IMR-90 (cell line): Measurements from ENCODE around the gene ST3GAL3. TPM values are rescaled to one million over a fixed set of nuclear protein-coding genes. Genes with fewer than 3 reads are reported as not detected.

Source experiments
- ATAC-seq: fragments of 200-7000 bp; cut with Tn5 transposase; 2 replicates; pipeline ENCODE4 v1.9.1; 2020; ENCODE audit warnings: low read depth, mild to moderate bottlenecking, moderate library complexity
- BruUV-seq: library from RNA; stranded (reverse); fragments of 400-500 nt; replicated peaks from 2 replicates; lab custom pipeline; 2021; lab: Mats Ljungman, UMichigan
- CTCF ChIA-PET: fragments of 300-600 bp; formaldehyde crosslinking; extraction: SDS; loops from one replicate; lab custom pipeline; 2021; ENCODE audit warnings: antibody characterized with exemption; lab: Yijun Ruan, JAX
- POLR2A ChIA-PET: fragments of 300-600 bp; sonication (Branson Sonifier 250); formaldehyde crosslinking; loops from one replicate; lab custom pipeline; 2022; ENCODE audit warnings: antibody characterized with exemption; ENCODE audit not compliant: unreplicated experiment; lab: Charles Lee
- DNase-seq: peaks from one replicate; pipeline ENCODE4 v3.0.0; 2013
- H2AFZ ChIP-seq: replicated peaks from 2 replicates; pipeline ENCODE3; 2013; ENCODE audit warnings: low read length, mild to moderate bottlenecking; ENCODE audit not compliant: poor library complexity
- H2AK5ac ChIP-seq: 2 replicates; pipeline ENCODE4 v1.6.1; 2013; ENCODE audit warnings: low read depth, low read length, inconsistent platforms
- H2AK9ac ChIP-seq: replicated peaks from 2 replicates; pipeline ENCODE3; 2013; ENCODE audit warnings: mild to moderate bottlenecking, low read depth, low read length, moderate library complexity; ENCODE audit not compliant: poor library complexity
- H2BK120ac ChIP-seq: 2 replicates; pipeline ENCODE4 v1.6.1; 2013; ENCODE audit warnings: low read depth, low read length, inconsistent platforms
- H2BK15ac ChIP-seq: 3 replicates; pipeline ENCODE4 v1.6.1; 2013; ENCODE audit warnings: low read depth, low read length, inconsistent platforms
- H2BK20ac ChIP-seq: 2 replicates; pipeline ENCODE4 v1.6.1; 2013; ENCODE audit warnings: low read depth, mild to moderate bottlenecking, inconsistent platforms, low read length, moderate library complexity
- H2BK5ac ChIP-seq: 2 replicates; pipeline ENCODE4 v1.6.1; 2013; ENCODE audit warnings: mild to moderate bottlenecking, low read depth, low read length, inconsistent platforms; ENCODE audit not compliant: poor library complexity, severe bottlenecking
- H3K14ac ChIP-seq: replicated peaks from 2 replicates; pipeline ENCODE4 v1.6.1; 2013; ENCODE audit warnings: low read depth, low read length, inconsistent platforms
- H3K18ac ChIP-seq: 2 replicates; pipeline ENCODE4 v1.6.1; 2013; ENCODE audit warnings: low read depth, low read length, control low read depth
- H3K23ac ChIP-seq: 2 replicates; pipeline ENCODE4 v1.6.1; 2013; ENCODE audit warnings: low read depth, low read length, inconsistent platforms
- H3K27ac ChIP-seq: 2 replicates; pipeline ENCODE4 v1.5.1; 2013; ENCODE audit warnings: mild to moderate bottlenecking, control low read depth, low read length; ENCODE audit not compliant: insufficient read depth
- H3K27me3 ChIP-seq: 2 replicates; pipeline ENCODE4 v1.6.1; 2013; ENCODE audit warnings: low read length; ENCODE audit not compliant: control insufficient read depth, insufficient read depth
- H3K36me3 ChIP-seq: 2 replicates; pipeline ENCODE4 v1.6.1; 2013; ENCODE audit warnings: low read length, mixed read lengths; ENCODE audit not compliant: control insufficient read depth, insufficient read depth
- H3K4ac ChIP-seq: 2 replicates; pipeline ENCODE4 v1.6.1; 2013; ENCODE audit warnings: low read depth, low read length, inconsistent platforms
- H3K4me1 ChIP-seq: 2 replicates; pipeline ENCODE4 v1.6.1; 2013; ENCODE audit warnings: low read length, mixed read lengths; ENCODE audit not compliant: control insufficient read depth, insufficient read depth
- H3K4me2 ChIP-seq: 2 replicates; pipeline ENCODE4 v1.6.1; 2013; ENCODE audit warnings: low read depth, mild to moderate bottlenecking, control low read depth, low read length, moderate library complexity
- H3K4me3 ChIP-seq: 2 replicates; pipeline ENCODE4 v1.5.1; 2013; ENCODE audit warnings: low read depth, mild to moderate bottlenecking, control low read depth, low read length, moderate library complexity; ENCODE audit not compliant: insufficient read depth
- H3K56ac ChIP-seq: 2 replicates; pipeline ENCODE4 v1.6.1; 2013; ENCODE audit warnings: low read length, inconsistent platforms; ENCODE audit not compliant: insufficient read depth; ENCODE audit errors: extremely low read depth
- H3K79me1 ChIP-seq, 2 experiments: 2 replicates each; pipeline ENCODE4 v1.6.1; 2013; ENCODE audit warnings: low read length in 2 of 2, inconsistent platforms in 1 of 2, low read depth in 1 of 2
- H3K9ac ChIP-seq: 2 replicates; pipeline ENCODE4 v1.6.1; 2013; ENCODE audit warnings: low read depth, low read length, control low read depth
- H3K9me1 ChIP-seq: 2 replicates; pipeline ENCODE4 v1.6.1; 2013; ENCODE audit warnings: low read length, inconsistent platforms; ENCODE audit not compliant: insufficient read depth
- H3K9me3 ChIP-seq: 2 replicates; pipeline ENCODE4 v1.6.1; 2013; ENCODE audit warnings: low read length; ENCODE audit not compliant: control insufficient read depth, insufficient read depth
- H4K20me1 ChIP-seq: 2 replicates; pipeline ENCODE4 v1.6.1; 2013; ENCODE audit warnings: low read length, inconsistent platforms; ENCODE audit not compliant: insufficient read depth
- H4K5ac ChIP-seq: 2 replicates; pipeline ENCODE4 v1.6.1; 2013; ENCODE audit warnings: mild to moderate bottlenecking, low read depth, low read length, control low read depth
- H4K8ac ChIP-seq, 2 experiments: 2 replicates each; pipeline ENCODE4 v1.6.1; 2013; ENCODE audit warnings: low read depth in 2 of 2, low read length in 2 of 2, control low read depth in 1 of 2, inconsistent platforms in 1 of 2
- H4K91ac ChIP-seq: 2 replicates; pipeline ENCODE4 v1.6.1; 2013; ENCODE audit warnings: low read depth, low read length, inconsistent platforms; ENCODE audit not compliant: insufficient read depth
- MXI1 ChIP-seq: IDR thresholded peaks from 2 replicates; pipeline ENCODE4 v1.6.1; 2012; ENCODE audit warnings: low read depth, mild to moderate bottlenecking, low read length, moderate library complexity, borderline replicate concordance
- USF2 ChIP-seq: fragments of 150-350 bp; IDR thresholded peaks from 2 replicates; pipeline ENCODE4 v1.6.1; 2017; ENCODE audit warnings: mild to moderate bottlenecking, antibody characterized with exemption, low read length, low read depth
- dilution Hi-C: fragments of 300-500 bp; cut with HindIII; formaldehyde crosslinking; loops from one replicate; pipeline ENCODE4 v1.14.3; 2018; ENCODE audit warnings: low sequenced_read_pairs; ENCODE audit not compliant: unreplicated experiment
- in situ Hi-C: fragments of 300-500 bp; cut with MboI; formaldehyde crosslinking; loops from 3 replicates; pipeline ENCODE4 v1.14.3; 2019; ENCODE audit warnings: low sequenced_read_pairs, inconsistent platforms, mixed read lengths
- intact Hi-C: fragments of 100-400 bp; cut with micrococcal nuclease; formaldehyde crosslinking; loops from 2 replicates; pipeline ENCODE4 v1.10.0; 2022
- polyA plus RNA-seq, 3 experiments: library from polyadenylated mRNA; depleted of rRNA; stranded (reverse); fragments of >200 nt; gene quantifications; 2 replicates each; pipeline ENCODE4 v1.2.3, GENCODE V29; 2012; ENCODE audit warnings: low replicate concordance in 1 of 3
- total RNA-seq: library from RNA; depleted of rRNA; stranded (reverse); fragments of >200 nt; gene quantifications from 2 replicates; pipeline ENCODE4 v1.2.3, GENCODE V29; 2012

ST3GAL3 gene
- total and polyA plus RNA-seq, 2 of the 4 experiments (the other 2 are of a cell fraction) = 12.0 to 14.8 TPM

- peaks cover 11% of the 10 kb centered on the region for H4K20me1 ChIP-seq
- peaks cover 11 to 35% of the 10 kb centered on the region in 2 experiments; a peak in 3 of 4 replicates for H3K79me1 ChIP-seq
- no peak overlapping the region for H3K18ac ChIP-seq
- no peak overlapping the region for H3K4me3 ChIP-seq
- H4K91ac ChIP-seq = no peak overlapping the region
- no peak overlapping the region for H2BK15ac ChIP-seq
- no peak overlapping the region for H2BK20ac ChIP-seq
- no peak overlapping the region for H2AK5ac ChIP-seq
- ChIA-PET POLR2A (interaction anchor here (0.8 kb wide), 1 partner anchor 16 kb away, joined by 4 read pairs; the partner anchor contains the start of gene KDM4A), CTCF (no interaction called here)
- in situ Hi-C loops = no loop called here
- ATAC-seq (no peak), DNase-seq (peak; percentile 42)
- no peak overlapping the region for H3K4ac ChIP-seq
- H3K9me3 ChIP-seq = no peaks in the 10 kb centered on the region
- dilution Hi-C loops = no loop called here
- H3K27me3 ChIP-seq = no peaks in the 10 kb centered on the region
- no peak overlapping the region for H2AFZ ChIP-seq
- H3K4me1 ChIP-seq = peaks cover under 1% of the 10 kb centered on the region
- peaks cover 4% of the 10 kb centered on the region for H3K9me1 ChIP-seq
- no peak overlapping the region for H2BK5ac ChIP-seq
- H3K56ac ChIP-seq = no peak overlapping the region
- no peak overlapping the region for H3K9ac ChIP-seq
- BruUV-seq = no TSS peak
- H2BK120ac ChIP-seq = no peak overlapping the region
- peaks cover 81% of the 10 kb centered on the region for H3K36me3 ChIP-seq
- H3K27ac ChIP-seq = no peak overlapping the region
- no peak overlapping the region for H2AK9ac ChIP-seq
- no peak overlapping the region for H3K23ac ChIP-seq
- no peak overlapping the region for H3K4me2 ChIP-seq
- intact Hi-C loops = no loop called here
- no peak overlapping the region for H4K5ac ChIP-seq
- H3K14ac ChIP-seq = no peak overlapping the region
- no peak overlapping the region for H4K8ac ChIP-seq
- TF ChIP-seq MXI1 (no peak), USF2 (no peak)
These were observed 40.7 kb upstream of the ST3GAL3 start for GRCh38 chr1:43666608-43667007.
